ENCODE results near the gene KCNK4. TPM values are rescaled to one million over a fixed set of nuclear protein-coding genes. Genes with fewer than 3 reads are reported as not detected.

Gene KCNK4
- total RNA-seq, 4 donors from 2014 or later = 0.27 TPM; not detected in 3

DNA sequence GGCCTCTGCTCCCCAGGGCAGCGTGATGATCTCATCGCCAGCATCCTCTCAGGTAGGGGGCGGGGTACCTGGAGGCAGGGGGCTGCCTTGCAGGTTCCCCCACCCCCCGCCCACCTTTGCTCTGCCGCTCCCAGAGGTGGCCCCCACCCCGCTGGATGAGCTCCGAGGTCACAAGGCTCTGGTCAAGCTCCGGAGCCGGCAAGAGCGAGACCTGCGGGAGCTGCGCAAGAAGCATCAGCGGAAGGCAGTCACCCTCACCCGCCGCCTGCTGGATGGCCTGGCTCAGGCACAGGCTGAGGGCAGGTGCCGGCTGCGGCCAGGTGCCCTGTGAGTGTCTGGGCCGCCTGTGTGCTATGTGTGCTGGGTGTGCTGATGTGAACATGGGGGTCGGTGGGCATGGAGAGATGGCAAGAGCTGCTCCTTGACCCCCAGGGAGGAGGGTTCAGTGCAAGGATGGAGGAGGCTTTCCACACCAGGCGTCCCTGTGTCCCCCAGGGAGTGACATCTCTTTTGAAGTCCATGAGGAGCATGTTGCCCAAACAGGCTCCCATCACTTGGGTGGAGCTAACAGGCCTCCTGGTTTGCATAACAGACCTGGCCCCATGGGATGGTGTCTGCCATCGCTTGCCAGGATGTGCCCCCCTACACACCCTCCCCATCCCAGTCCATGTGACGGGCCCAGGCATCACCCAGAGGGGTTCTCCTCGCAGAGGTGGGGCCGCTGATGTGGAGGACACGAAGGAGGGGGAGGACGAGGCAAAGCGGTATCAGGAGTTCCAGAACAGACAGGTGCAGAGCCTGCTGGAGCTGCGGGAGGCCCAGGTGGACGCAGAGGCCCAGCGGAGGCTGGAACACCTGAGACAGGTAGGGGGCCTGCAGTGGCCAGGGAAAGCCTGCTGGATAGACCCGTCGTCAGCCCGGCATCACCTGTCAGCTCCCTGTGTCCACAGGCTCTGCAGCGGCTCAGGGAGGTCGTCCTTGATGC lies 25.6 kb upstream of the KCNK4 start:
- intact Hi-C loops (cut with DNase I; ENCODE audit: low total_unique reads) (no loop called here), in situ Hi-C loops (cut with MboI; ENCODE audit: low pct_ligation_motif_present in 1 of 4, low pct_unique_long_range_greater_than_20kb in 1 of 4, low sequenced_read_pairs in 3 of 4) (no loop called here)
- DNase-seq = no peak
- Histone ChIP-seq H3K36me3 (peaks cover 0 to 15% (median 3%) of the 10 kb centered on the region in 4 donors), H3K27ac (no peak overlapping the region), H3K9me3 (no peaks in the 10 kb centered on the region), H3K4me1 (peaks cover 10 to 25% (median 21%) of the 10 kb centered on the region in 4 donors), H3K27me3 (no peaks in the 10 kb centered on the region), H3K4me3 (no peak overlapping the region)
- 91% methylated on average over 4 to 31 of the region's 35 CpGs for WGBS, 2 donors (ENCODE audit: low coverage in 1 of 2)
- no peak for TF ChIP-seq POLR2A (IDR thresholded peaks at IDR 0.05)
- TF ChIP-seq EP300 (IDR thresholded peaks at IDR 0.05; ENCODE audit: low read depth) = no peak
- TF ChIP-seq POLR2AphosphoS5 (IDR thresholded peaks at IDR 0.05) = no peak
- no peak for TF ChIP-seq CTCF (IDR thresholded peaks at IDR 0.05)

DNA sequence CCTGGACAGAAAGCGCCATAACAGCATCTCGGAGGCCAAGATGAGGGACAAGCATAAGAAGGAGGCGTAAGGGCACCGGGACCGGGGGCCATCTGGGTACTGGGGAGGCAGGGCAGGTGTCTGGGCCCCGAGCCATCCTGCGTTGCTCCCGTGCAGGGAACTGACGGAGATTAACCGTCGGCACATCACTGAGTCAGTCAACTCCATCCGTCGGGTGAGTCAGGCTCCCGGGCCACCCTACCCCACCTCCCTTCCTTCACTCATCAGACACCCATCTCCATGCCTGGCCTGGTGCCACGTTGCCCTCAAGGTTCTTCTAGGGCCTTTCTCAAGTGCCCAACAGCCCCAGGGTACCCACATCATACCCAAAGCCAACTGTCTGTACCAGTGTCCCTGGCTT lies 24.8 kb upstream of the KCNK4 start:
- WGBS, 2 donors (ENCODE audit: low coverage in 1 of 2) = 88% methylated on average over 15 of the region's 15 CpGs; no CpG with 5 or more reads in 1 of the 2 donors
- TF ChIP-seq CTCF (IDR thresholded peaks at IDR 0.05) = no peak
- TF ChIP-seq POLR2AphosphoS5 (IDR thresholded peaks at IDR 0.05) = no peak
- no peak for TF ChIP-seq POLR2A (IDR thresholded peaks at IDR 0.05)
- TF ChIP-seq EP300 (IDR thresholded peaks at IDR 0.05; ENCODE audit: low read depth) = no peak
- Histone ChIP-seq H3K36me3 (peaks cover 0 to 15% (median 3%) of the 10 kb centered on the region in 4 donors), H3K9me3 (no peaks in the 10 kb centered on the region), H3K27ac (no peak overlapping the region), H3K27me3 (no peaks in the 10 kb centered on the region), H3K4me1 (peaks cover 10 to 25% (median 21%) of the 10 kb centered on the region in 4 donors), H3K4me3 (no peak overlapping the region)
- no peak for DNase-seq
- intact Hi-C loops (cut with DNase I; ENCODE audit: low total_unique reads) (no loop called here), in situ Hi-C loops (cut with MboI; ENCODE audit: low pct_ligation_motif_present in 1 of 4, low pct_unique_long_range_greater_than_20kb in 1 of 4, low sequenced_read_pairs in 3 of 4) (no loop called here)

DNA sequence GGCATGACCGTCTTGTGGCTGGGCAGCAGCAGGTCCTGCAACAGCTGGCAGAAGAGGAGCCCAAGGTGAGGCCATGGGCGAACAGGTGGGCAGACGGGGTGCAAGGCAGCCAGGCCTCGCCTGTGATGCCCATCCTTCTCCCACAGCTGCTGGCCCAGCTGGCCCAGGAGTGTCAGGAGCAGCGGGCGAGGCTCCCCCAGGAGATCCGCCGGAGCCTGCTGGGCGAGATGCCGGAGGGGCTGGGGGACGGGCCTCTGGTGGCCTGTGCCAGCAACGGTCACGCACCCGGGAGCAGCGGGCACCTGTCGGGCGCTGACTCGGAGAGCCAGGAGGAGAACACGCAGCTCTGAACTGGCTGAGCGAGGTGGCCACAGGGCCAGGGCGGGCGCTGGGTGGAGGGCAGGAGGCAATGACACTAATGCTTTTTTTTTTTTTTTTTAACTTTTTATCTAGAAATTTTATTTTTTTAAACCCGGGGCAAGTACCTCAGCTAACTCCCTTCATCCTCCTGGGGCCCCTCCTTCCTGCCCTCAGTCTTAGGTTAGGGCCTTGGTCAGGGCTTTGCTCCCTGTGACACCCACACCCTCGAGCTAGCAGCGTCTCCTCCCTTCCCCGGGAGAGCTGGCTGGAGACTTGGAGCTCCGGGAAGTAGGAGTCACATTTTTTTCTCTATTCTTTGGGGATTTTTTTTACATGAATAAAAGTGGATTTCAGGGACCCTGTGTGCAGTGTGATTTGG lies 23.7 kb upstream of the KCNK4 start:
- intact Hi-C loops (cut with DNase I; ENCODE audit: low total_unique reads) (no loop called here), in situ Hi-C loops (cut with MboI; ENCODE audit: low pct_ligation_motif_present in 1 of 4, low pct_unique_long_range_greater_than_20kb in 1 of 4, low sequenced_read_pairs in 3 of 4) (no loop called here)
- TF ChIP-seq EP300 (IDR thresholded peaks at IDR 0.05; ENCODE audit: low read depth) (no peak), CTCF (IDR thresholded peaks at IDR 0.05) (no peak), POLR2A (IDR thresholded peaks at IDR 0.05) (no peak)
- peaks cover 0 to 15% (median 3%) of the 10 kb centered on the region in 4 donors for H3K36me3 ChIP-seq
- no peaks in the 10 kb centered on the region for H3K9me3 ChIP-seq
- H3K27ac ChIP-seq = peak overlapping the region; percentile 97 to 99 (median 98)
- DNase-seq = no peak
- WGBS, 2 donors (ENCODE audit: low coverage in 1 of 2) = 74% methylated on average over 27 of the region's 27 CpGs; no CpG with 5 or more reads in 1 of the 2 donors
- H3K4me3 ChIP-seq = no peak overlapping the region
- H3K4me1 ChIP-seq = peaks cover 10 to 35% (median 29%) of the 10 kb centered on the region in 4 donors
- H3K27me3 ChIP-seq = no peaks in the 10 kb centered on the region

Data from transverse colon (tissue), 4 donors.